22Rv1 (cell line): ENCODE results near the gene IGSF21.

Experiments used
- H3K27ac ChIP-seq: fragments of 450-650 bp; 2 replicates; pipeline ENCODE4 v1.5.1; 2017
- ZFX ChIP-seq: fragments of 450-650 bp; IDR thresholded peaks from 2 replicates; pipeline ENCODE4 v1.6.1; 2017; ENCODE audit warnings: antibody characterized with exemption, borderline replicate concordance
- TF ChIP-seq, protein P1 (sequence below): fragments of 450-650 bp; IDR thresholded peaks from 2 replicates; pipeline ENCODE4 v1.5.1; 2017; ENCODE audit warnings: mild to moderate bottlenecking

Gene IGSF21

DNA sequence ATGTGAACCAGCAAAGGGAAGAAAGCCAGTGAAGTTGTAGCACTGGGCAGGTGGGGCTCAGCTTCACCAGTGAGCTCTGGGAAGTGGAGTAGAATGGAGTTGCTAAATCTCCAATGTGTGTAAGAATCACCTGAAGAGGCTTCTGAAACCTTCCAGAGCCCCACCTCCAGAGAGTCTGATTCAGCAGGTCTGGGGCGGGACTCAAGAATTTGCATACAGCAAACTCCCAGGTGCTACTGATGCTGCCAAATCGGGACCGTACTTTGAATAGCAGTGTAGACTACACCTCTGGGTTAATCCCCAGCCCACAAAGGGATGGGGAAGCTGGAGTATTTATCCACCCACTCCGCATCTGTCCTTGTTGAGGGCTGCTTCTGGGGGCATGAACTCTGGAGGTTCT lies 154.3 kb downstream of the IGSF21 start:
- TF ChIP-seq ZFX, result no peak
- TF ChIP-seq, protein P1, sequence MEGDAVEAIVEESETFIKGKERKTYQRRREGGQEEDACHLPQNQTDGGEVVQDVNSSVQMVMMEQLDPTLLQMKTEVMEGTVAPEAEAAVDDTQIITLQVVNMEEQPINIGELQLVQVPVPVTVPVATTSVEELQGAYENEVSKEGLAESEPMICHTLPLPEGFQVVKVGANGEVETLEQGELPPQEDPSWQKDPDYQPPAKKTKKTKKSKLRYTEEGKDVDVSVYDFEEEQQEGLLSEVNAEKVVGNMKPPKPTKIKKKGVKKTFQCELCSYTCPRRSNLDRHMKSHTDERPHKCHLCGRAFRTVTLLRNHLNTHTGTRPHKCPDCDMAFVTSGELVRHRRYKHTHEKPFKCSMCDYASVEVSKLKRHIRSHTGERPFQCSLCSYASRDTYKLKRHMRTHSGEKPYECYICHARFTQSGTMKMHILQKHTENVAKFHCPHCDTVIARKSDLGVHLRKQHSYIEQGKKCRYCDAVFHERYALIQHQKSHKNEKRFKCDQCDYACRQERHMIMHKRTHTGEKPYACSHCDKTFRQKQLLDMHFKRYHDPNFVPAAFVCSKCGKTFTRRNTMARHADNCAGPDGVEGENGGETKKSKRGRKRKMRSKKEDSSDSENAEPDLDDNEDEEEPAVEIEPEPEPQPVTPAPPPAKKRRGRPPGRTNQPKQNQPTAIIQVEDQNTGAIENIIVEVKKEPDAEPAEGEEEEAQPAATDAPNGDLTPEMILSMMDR, result no peak
- no peak overlapping the region for H3K27ac ChIP-seq

DNA sequence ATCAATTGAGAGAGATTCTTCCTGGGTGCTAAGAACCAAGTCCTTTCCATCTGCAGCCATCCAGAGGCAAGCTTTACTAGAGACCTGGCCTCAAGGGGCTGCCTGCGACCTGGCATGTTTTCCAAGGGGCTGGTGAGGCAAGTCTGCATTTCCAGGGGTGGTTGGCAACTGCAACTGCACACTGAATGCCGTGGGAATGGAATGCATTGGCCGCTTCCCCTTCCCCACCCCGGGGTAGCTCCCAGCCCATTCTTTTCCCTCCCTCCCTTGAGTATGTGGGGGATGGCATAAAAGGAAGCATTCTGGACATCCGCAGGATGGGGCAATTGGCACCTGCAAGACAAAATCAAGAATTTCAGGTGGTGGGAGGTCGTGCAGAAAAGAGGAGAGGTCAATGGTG lies 155.1 kb downstream of the IGSF21 start:
- TF ChIP-seq, protein P1, result no peak
- TF ChIP-seq ZFX, result no peak

DNA sequence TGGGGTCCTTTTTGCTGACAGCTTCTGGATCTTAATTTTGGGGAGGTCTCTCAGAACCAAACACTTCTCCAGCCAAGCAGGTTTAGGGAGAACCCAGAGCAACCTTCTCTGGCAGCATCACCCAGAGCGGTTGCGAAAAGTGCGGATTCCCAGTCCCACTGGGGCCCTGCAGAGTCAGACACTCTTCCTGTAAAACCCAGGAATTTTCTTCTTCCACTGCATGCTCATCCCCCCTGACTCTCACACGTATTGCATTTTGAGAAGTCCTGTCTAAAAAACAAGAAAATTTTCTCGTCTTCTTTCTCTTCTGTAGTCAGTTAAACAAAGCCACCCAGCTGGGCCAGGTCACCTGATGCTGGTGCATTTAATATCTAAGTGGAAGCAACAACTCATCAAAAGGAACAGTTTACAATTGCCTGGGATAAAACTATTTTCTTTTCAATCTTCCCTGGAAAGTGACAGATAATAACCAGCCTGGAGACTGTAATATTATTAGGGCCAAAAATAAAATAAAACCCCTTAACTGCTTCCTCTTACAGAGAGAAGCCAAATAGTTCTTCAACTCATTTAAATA lies 156.0 kb downstream of the IGSF21 start:
- TF ChIP-seq, protein P1, result no peak
- TF ChIP-seq ZFX, result no peak
- no peak overlapping the region for H3K27ac ChIP-seq

More for the DNA sequence above, 155.1 kb downstream of the IGSF21 start:
- no peak overlapping the region for H3K27ac ChIP-seq

DNA sequence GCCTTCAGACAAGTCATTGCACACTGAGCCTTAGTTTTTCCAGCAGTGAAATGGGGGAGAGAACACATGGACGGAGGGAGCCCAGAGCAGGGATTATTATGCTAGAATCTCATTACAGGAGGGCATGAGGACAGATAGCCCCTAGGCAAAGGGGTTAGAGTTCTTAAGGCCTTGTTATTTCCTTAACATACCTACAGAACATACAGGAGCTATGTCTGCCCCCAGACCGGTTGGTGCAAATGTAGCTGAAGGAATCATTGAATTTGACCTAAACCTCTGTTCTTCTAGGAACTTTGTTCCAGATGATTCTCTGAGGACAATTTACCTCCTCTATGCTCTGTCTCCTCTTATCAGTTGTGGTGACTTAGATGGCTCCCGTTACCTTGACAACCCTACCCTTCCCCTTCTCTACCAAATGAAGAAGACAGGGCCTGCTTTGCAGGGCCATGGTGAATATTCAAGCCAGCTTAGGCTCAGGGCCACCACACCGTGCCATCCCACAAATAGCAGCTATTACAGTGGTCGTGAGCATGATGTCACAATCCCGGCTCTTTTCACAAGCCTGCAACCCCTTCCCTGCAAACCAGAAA lies 156.9 kb downstream of the IGSF21 start:
- TF ChIP-seq, protein P1, result no peak
- TF ChIP-seq ZFX, result no peak
- no peak overlapping the region for H3K27ac ChIP-seq

DNA sequence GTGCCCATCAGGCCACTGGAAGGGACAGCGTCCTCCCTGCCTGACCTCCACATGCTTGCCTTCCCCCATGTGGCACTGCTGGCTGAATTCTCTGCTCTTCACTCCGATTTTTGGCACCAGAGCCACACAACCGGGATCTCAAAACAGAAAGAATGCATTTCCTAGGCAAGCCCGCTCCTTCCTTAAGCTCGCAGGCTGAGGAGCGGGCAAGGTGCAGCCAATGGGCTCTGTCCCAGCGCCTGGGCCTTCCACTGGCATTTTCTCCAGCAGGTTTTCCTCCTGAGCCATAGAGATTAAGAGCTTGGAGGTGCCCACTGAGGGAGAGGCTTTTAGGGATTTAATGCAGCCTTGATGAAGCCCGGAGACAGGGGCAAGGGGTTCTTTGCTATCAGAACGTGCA lies 158.0 kb downstream of the IGSF21 start:
- no peak overlapping the region for H3K27ac ChIP-seq
- TF ChIP-seq, protein P1, result no peak
- no peak for TF ChIP-seq ZFX

DNA sequence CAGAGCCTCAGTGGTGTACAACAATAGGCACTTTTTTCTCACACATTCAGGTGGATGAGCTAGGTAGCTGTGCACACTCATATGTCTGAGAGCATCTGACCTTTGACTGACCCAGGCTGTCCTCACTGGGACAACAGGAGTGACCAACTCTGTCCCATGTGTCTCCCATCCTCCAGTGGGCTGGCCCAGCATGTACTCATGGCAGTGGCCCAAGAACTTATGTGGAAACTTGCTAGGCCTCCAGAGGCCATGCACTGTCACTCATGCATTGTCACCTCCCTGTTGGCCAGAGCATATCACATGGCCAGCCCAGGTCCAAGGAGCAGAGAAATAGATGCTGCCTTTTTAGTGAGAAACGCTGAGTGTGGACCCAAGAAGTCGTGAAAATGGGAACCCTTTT lies 158.8 kb downstream of the IGSF21 start:
- TF ChIP-seq, protein P1, result no peak
- no peak for TF ChIP-seq ZFX
- no peak overlapping the region for H3K27ac ChIP-seq

DNA sequence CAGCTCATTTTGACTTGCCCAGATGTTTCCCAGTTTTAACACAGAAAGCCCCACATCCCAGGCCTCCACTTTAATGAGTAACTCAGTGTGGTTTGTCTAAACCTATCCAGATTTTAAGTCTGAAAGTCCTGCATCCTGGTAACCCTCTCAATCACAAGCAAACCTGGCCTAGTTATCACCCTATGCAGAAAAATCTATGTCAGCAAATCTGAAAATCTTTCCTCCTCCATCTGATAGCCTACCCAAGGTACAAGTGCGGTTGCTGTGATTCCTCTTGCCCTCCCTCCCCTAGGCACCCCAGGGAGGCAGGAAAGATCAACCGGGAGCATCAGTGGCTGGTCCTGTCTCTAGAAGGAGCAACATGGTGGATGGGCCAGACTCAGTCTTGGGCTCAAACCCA lies 163.7 kb downstream of the IGSF21 start:
- H3K27ac ChIP-seq, result no peak overlapping the region
- TF ChIP-seq, protein P1, result no peak
- TF ChIP-seq ZFX, result no peak
